GM23338 (cell line): ENCODE data around the gene RPP25. TPM values are rescaled to one million over a fixed set of nuclear protein-coding genes. Genes with fewer than 3 reads are reported as not detected.

Experiments used
- ATAC-seq: fragments of 200-7000 bp; cut with Tn5 transposase; 3 replicates; pipeline ENCODE4 v1.9.1; 2020
- DNase-seq: peaks from one replicate; pipeline ENCODE4 v3.0.0-alpha.2; 2015; ENCODE audit warnings: low spot score
- H2AFZ ChIP-seq: fragments of 200-600 bp; sonication (generic); 2 replicates; pipeline ENCODE4 v1.8.0; 2016; ENCODE audit warnings: antibody characterized with exemption, mild to moderate bottlenecking, moderate library complexity
- H3F3A ChIP-seq: fragments of 200-600 bp; sonication (generic); replicated peaks from 2 replicates; pipeline ENCODE4 v1.8.0; 2017; ENCODE audit warnings: antibody characterized with exemption, mixed run types, low read depth
- H3K27ac ChIP-seq: fragments of 200-600 bp; sonication (generic); 2 replicates; pipeline ENCODE4 v1.6.1; 2016; ENCODE audit warnings: low read depth
- H3K27me3 ChIP-seq: fragments of 200-600 bp; sonication (generic); 2 replicates; pipeline ENCODE4 v1.8.0; 2016; ENCODE audit warnings: mild to moderate bottlenecking, mixed run types, moderate library complexity; ENCODE audit not compliant: insufficient read depth
- H3K36me3 ChIP-seq: fragments of 200-600 bp; sonication (generic); 2 replicates; pipeline ENCODE4 v1.8.0; 2016; ENCODE audit warnings: mild to moderate bottlenecking; ENCODE audit not compliant: insufficient read depth
- H3K4me1 ChIP-seq: fragments of 200-600 bp; sonication (generic); 2 replicates; pipeline ENCODE4 v1.8.0; 2016; ENCODE audit warnings: mild to moderate bottlenecking, moderate library complexity; ENCODE audit not compliant: insufficient read depth
- H3K4me2 ChIP-seq: fragments of 200-600 bp; sonication (generic); 2 replicates; pipeline ENCODE4 v1.7.1; 2017; ENCODE audit warnings: mixed run types
- H3K4me3 ChIP-seq: fragments of 200-600 bp; sonication (generic); 2 replicates; pipeline ENCODE4 v1.6.1; 2016; ENCODE audit warnings: mixed run types
- H3K79me2 ChIP-seq: fragments of 200-600 bp; sonication (generic); replicated peaks from 2 replicates; pipeline ENCODE4 v1.8.0; 2017; ENCODE audit warnings: mild to moderate bottlenecking; ENCODE audit not compliant: insufficient read depth
- H3K9me2 ChIP-seq: fragments of 200-600 bp; sonication (generic); 2 replicates; pipeline ENCODE4 v1.8.0; 2017; ENCODE audit not compliant: insufficient read depth
- H4K20me1 ChIP-seq: fragments of 200-600 bp; sonication (generic); replicated peaks from 2 replicates; pipeline ENCODE4 v1.8.0; 2017; ENCODE audit warnings: mild to moderate bottlenecking; ENCODE audit not compliant: insufficient read depth
- H3K27ac Mint-ChIP-seq: 2 replicates; pipeline ENCODE4 v1.8.0; 2020; ENCODE audit warnings: inconsistent platforms, mild to moderate bottlenecking, moderate library complexity, mixed read lengths
- H3K27me3 Mint-ChIP-seq: 3 replicates; pipeline ENCODE4 v1.8.0; 2022; ENCODE audit warnings: low read depth, mild to moderate bottlenecking, moderate library complexity, mixed read lengths, inconsistent platforms; ENCODE audit not compliant: insufficient read depth, poor library complexity
- H3K36me3 Mint-ChIP-seq: 3 replicates; pipeline ENCODE4 v1.8.0; 2021; ENCODE audit warnings: low read depth, mild to moderate bottlenecking, inconsistent platforms, moderate library complexity, mixed read lengths
- H3K4me1 Mint-ChIP-seq: 3 replicates; pipeline ENCODE4 v1.8.0; 2020; ENCODE audit warnings: mild to moderate bottlenecking, inconsistent platforms, mixed read lengths
- H3K4me3 Mint-ChIP-seq: 3 replicates; pipeline ENCODE4 v1.8.0; 2021; ENCODE audit warnings: moderate library complexity, mild to moderate bottlenecking, inconsistent platforms, mixed read lengths
- H3K9me3 Mint-ChIP-seq: 3 replicates; pipeline ENCODE4 v1.8.0; 2020; ENCODE audit warnings: moderate library complexity, mild to moderate bottlenecking, inconsistent platforms, mixed read lengths
- EZH2 ChIP-seq: fragments of 200-600 bp; sonication (generic); IDR thresholded peaks from one replicate; pipeline ENCODE4 v1.8.0; 2017; ENCODE audit warnings: antibody characterized with exemption, mild to moderate bottlenecking, low read depth; ENCODE audit not compliant: unreplicated experiment
- EZH2phosphoT487 ChIP-seq: fragments of 200-600 bp; sonication (generic); IDR thresholded peaks from one replicate; pipeline ENCODE4 v1.8.1; 2018; ENCODE audit warnings: antibody characterized with exemption; ENCODE audit not compliant: unreplicated experiment
- NANOG ChIP-seq: IDR thresholded peaks from 2 replicates; pipeline ENCODE4 v1.6.1; 2016; ENCODE audit warnings: antibody characterized with exemption, borderline replicate concordance
- POLR2AphosphoS5 ChIP-seq: IDR thresholded peaks from 2 replicates; pipeline ENCODE4 v1.6.1; 2016; ENCODE audit warnings: antibody characterized with exemption, low read depth
- REST ChIP-seq: IDR thresholded peaks from one replicate; pipeline ENCODE4 v1.6.1; 2018; ENCODE audit warnings: antibody characterized with exemption; ENCODE audit not compliant: unreplicated experiment
- STAT1 ChIP-seq: IDR thresholded peaks from one replicate; pipeline ENCODE4 v1.6.1; 2016; ENCODE audit warnings: antibody characterized with exemption; ENCODE audit not compliant: unreplicated experiment
- ZNF114 ChIP-seq: fragments of 250-450 bp; sonication (Bioruptor Pico); IDR thresholded peaks from 2 replicates; pipeline ENCODE4 v1.5.0; 2020; ENCODE audit warnings: mild to moderate bottlenecking, moderate library complexity
- ZNF331 ChIP-seq: fragments of 250-450 bp; sonication (Bioruptor Pico); IDR thresholded peaks from 2 replicates; pipeline ENCODE4 v1.5.0; 2020; ENCODE audit warnings: low read depth, mild to moderate bottlenecking, moderate library complexity
- polyA plus RNA-seq: library from polyadenylated mRNA; unstranded; fragments of >200 nt; fragmentation: Nextera tagmentation; extraction: Ambion mirVana; gene quantifications from 2 replicates; pipeline ENCODE4 v1.2.1, GENCODE V29; 2016
- total RNA-seq: library from RNA; depleted of rRNA; stranded (reverse); fragments of >200 nt; shearing (Covaris generic); gene quantifications from 2 replicates; pipeline ENCODE4 v1.2.3, GENCODE V29; 2014
- TF ChIP-seq, protein P1 (sequence below), 2 experiments: fragments of 200-600 bp in 1 of 2; sonication (generic) in 1 of 2; conservative IDR thresholded peaks; 2 replicates each; pipeline versions ENCODE4 v1.5.1 to v1.6.1; 2016 to 2017; ENCODE audit warnings: antibody characterized with exemption in 2 of 2, low read depth in 2 of 2, mild to moderate bottlenecking in 2 of 2, moderate library complexity in 1 of 2
- TF ChIP-seq, protein P2 (sequence below): fragments of 250-450 bp; sonication (Bioruptor Pico); IDR thresholded peaks from 2 replicates; pipeline ENCODE4 v1.5.0; 2020; ENCODE audit warnings: mild to moderate bottlenecking, moderate library complexity

RPP25 gene
- total and polyA plus RNA-seq, 2 experiments from 2014 or later, result 14.8 to 18.8 TPM

- TF ChIP-seq ZNF331 (CRISPR knock-in tag) (no peak), STAT1 (no peak), NANOG (no peak), POLR2AphosphoS5 (no peak), EZH2phosphoT487 (no peak), REST (no peak), ZNF114 (CRISPR knock-in tag) (no peak)
- TF ChIP-seq, protein P1, sequence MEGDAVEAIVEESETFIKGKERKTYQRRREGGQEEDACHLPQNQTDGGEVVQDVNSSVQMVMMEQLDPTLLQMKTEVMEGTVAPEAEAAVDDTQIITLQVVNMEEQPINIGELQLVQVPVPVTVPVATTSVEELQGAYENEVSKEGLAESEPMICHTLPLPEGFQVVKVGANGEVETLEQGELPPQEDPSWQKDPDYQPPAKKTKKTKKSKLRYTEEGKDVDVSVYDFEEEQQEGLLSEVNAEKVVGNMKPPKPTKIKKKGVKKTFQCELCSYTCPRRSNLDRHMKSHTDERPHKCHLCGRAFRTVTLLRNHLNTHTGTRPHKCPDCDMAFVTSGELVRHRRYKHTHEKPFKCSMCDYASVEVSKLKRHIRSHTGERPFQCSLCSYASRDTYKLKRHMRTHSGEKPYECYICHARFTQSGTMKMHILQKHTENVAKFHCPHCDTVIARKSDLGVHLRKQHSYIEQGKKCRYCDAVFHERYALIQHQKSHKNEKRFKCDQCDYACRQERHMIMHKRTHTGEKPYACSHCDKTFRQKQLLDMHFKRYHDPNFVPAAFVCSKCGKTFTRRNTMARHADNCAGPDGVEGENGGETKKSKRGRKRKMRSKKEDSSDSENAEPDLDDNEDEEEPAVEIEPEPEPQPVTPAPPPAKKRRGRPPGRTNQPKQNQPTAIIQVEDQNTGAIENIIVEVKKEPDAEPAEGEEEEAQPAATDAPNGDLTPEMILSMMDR (conservative IDR thresholded peaks at IDR 0.05; ENCODE audit: low read depth in 2 of 2), result no peak
Measured at GRCh38 chr15:75001310-75001709, 44.7 kb upstream of the RPP25 start (continued).

DNA sequence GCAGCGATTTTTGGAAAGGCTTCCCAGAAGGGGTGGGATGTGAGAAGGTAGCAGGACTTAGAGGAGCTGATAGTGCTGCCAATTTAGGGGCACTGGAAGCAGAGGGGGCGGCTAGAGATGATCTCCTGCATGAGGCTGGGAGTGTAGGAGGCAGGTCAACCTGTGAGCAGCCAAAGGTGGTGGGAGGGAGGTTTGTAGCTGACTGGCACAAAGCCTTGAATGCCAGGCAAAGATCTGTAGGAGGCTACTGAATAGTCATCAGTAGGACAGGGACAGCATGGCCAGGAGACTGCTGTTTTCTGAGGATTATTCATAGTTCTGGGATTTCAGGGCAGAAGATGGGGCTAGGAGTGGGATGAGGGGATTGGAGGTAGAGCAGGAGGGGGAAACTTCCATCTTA, 41.0 kb upstream of the RPP25 start:
- Mint-ChIP-seq H3K9me3 (no peaks in the 10 kb centered on the region), H3K27ac (no peak overlapping the region), H3K27me3 (peaks cover 20% of the 10 kb centered on the region), H3K36me3 (peaks cover 6% of the 10 kb centered on the region; the same call in 2 of the 3 replicates), H3K4me1 (peaks cover 14% of the 10 kb centered on the region), H3K4me3 (no peak overlapping the region)
- no peak for ATAC-seq
- Histone ChIP-seq H3K36me3 (no peaks in the 10 kb centered on the region; the same call in 1 of the 2 replicates), H2AFZ (no peak overlapping the region), H3K4me1 (peaks cover 12% of the 10 kb centered on the region; the same call in 1 of the 2 replicates), H3K27ac (no peak overlapping the region), H4K20me1 (peaks cover under 1% of the 10 kb centered on the region; the same call in 1 of the 2 replicates), H3F3A (no peaks in the 10 kb centered on the region), H3K4me2 (no peak overlapping the region), H3K79me2 (peaks cover 10% of the 10 kb centered on the region), H3K9me2 (no peaks in the 10 kb centered on the region), H3K27me3 (peaks cover 5% of the 10 kb centered on the region; the same call in 1 of the 2 replicates), H3K4me3 (no peak overlapping the region)
- DNase-seq, result no peak
- TF ChIP-seq ZNF331 (CRISPR knock-in tag) (no peak), EZH2 (no peak), REST (no peak)
- TF ChIP-seq, protein P2, sequence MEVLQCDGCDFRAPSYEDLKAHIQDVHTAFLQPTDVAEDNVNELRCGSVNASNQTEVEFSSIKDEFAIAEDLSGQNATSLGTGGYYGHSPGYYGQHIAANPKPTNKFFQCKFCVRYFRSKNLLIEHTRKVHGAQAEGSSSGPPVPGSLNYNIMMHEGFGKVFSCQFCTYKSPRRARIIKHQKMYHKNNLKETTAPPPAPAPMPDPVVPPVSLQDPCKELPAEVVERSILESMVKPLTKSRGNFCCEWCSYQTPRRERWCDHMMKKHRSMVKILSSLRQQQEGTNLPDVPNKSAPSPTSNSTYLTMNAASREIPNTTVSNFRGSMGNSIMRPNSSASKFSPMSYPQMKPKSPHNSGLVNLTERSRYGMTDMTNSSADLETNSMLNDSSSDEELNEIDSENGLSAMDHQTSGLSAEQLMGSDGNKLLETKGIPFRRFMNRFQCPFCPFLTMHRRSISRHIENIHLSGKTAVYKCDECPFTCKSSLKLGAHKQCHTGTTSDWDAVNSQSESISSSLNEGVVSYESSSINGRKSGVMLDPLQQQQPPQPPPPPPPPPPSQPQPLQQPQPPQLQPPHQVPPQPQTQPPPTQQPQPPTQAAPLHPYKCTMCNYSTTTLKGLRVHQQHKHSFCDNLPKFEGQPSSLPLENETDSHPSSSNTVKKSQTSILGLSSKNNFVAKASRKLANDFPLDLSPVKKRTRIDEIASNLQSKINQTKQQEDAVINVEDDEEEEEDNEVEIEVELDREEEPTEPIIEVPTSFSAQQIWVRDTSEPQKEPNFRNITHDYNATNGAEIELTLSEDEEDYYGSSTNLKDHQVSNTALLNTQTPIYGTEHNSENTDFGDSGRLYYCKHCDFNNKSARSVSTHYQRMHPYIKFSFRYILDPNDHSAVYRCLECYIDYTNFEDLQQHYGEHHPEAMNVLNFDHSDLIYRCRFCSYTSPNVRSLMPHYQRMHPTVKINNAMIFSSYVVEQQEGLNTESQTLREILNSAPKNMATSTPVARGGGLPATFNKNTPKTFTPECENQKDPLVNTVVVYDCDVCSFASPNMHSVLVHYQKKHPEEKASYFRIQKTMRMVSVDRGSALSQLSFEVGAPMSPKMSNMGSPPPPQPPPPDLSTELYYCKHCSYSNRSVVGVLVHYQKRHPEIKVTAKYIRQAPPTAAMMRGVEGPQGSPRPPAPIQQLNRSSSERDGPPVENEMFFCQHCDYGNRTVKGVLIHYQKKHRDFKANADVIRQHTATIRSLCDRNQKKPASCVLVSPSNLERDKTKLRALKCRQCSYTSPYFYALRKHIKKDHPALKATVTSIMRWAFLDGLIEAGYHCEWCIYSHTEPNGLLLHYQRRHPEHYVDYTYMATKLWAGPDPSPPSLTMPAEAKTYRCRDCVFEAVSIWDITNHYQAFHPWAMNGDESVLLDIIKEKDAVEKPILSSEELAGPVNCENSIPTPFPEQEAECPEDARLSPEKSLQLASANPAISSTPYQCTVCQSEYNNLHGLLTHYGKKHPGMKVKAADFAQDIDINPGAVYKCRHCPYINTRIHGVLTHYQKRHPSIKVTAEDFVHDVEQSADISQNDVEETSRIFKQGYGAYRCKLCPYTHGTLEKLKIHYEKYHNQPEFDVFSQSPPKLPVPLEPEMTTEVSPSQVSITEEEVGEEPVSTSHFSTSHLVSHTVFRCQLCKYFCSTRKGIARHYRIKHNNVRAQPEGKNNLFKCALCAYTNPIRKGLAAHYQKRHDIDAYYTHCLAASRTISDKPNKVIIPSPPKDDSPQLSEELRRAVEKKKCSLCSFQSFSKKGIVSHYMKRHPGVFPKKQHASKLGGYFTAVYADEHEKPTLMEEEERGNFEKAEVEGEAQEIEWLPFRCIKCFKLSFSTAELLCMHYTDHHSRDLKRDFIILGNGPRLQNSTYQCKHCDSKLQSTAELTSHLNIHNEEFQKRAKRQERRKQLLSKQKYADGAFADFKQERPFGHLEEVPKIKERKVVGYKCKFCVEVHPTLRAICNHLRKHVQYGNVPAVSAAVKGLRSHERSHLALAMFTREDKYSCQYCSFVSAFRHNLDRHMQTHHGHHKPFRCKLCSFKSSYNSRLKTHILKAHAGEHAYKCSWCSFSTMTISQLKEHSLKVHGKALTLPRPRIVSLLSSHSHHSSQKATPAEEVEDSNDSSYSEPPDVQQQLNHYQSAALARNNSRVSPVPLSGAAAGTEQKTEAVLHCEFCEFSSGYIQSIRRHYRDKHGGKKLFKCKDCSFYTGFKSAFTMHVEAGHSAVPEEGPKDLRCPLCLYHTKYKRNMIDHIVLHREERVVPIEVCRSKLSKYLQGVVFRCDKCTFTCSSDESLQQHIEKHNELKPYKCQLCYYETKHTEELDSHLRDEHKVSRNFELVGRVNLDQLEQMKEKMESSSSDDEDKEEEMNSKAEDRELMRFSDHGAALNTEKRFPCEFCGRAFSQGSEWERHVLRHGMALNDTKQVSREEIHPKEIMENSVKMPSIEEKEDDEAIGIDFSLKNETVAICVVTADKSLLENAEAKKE (CRISPR knock-in tag), result no peak
